ENCODE measurements around the gene TEX53.

The TEX53 gene

DNA sequence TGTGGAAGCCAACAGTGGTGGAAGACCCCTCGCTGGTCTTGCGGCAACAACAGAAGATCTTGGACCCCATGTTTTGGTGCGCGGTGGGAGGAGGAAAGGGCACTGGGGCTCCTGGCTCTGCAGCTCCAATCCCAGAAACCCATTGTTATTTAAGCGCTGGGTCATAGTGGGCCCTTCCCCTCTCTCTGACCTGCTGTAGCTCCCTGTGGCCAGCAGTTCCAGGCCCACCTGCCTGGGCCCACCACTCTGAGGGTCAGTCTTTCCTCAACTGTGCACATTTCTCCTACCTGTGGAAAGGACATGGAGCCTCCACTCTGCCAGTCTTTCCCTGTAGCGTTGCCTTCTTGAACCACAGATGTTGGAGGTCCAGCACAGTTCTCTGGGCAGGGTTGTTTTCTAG lies at the start of gene TEX53:
TSS of gene TEX53 (minus strand) at position 101 of the 400 bp plus-strand sequence. CDS start at position 70, 31 bp downstream.
- Histone ChIP-seq H3K36me3 (ENCODE audit: control insufficient read depth, insufficient read depth, low read length) (no peaks in the 10 kb centered on the region), H3K4me3 (ENCODE audit: low read depth, low read length) (no peak within 1 kb of the TSS), H3K4me1 (ENCODE audit: control insufficient read depth, insufficient read depth, low read length) (peaks cover 4% of the 10 kb centered on the region), H3K9ac (ENCODE audit: low read depth, low read length) (no peak within 1 kb of the TSS), H3K9me3 (ENCODE audit: control insufficient read depth, insufficient read depth, low read length) (no peaks in the 10 kb centered on the region), H3K27me3 (ENCODE audit: control insufficient read depth, insufficient read depth, low read length) (no peaks in the 10 kb centered on the region)

- Histone ChIP-seq H3K9ac (ENCODE audit: low read depth, low read length) (no peak overlapping the region), H3K9me3 (ENCODE audit: control insufficient read depth, insufficient read depth, low read length) (no peaks in the 10 kb centered on the region), H3K4me1 (ENCODE audit: control insufficient read depth, insufficient read depth, low read length) (no peaks in the 10 kb centered on the region), H3K4me3 (ENCODE audit: low read depth, low read length) (no peak overlapping the region), H3K36me3 (ENCODE audit: control insufficient read depth, insufficient read depth, low read length) (no peaks in the 10 kb centered on the region), H3K27me3 (ENCODE audit: control insufficient read depth, insufficient read depth, low read length) (no peaks in the 10 kb centered on the region)
Measured at GRCh38 chr9:114706711-114707110, 49.1 kb upstream of the TEX53 start.

GRCh38 chr9:114701988-114702387 lies 44.4 kb upstream of the TEX53 start:
- Histone ChIP-seq H3K27me3 (ENCODE audit: control insufficient read depth, insufficient read depth, low read length) (peaks cover 2% of the 10 kb centered on the region), H3K36me3 (ENCODE audit: control insufficient read depth, insufficient read depth, low read length) (no peaks in the 10 kb centered on the region), H3K9ac (ENCODE audit: low read depth, low read length) (no peak overlapping the region), H3K9me3 (ENCODE audit: control insufficient read depth, insufficient read depth, low read length) (no peaks in the 10 kb centered on the region), H3K4me3 (ENCODE audit: low read depth, low read length) (no peak overlapping the region), H3K4me1 (ENCODE audit: control insufficient read depth, insufficient read depth, low read length) (no peaks in the 10 kb centered on the region)

- Histone ChIP-seq H3K4me1 (ENCODE audit: control insufficient read depth, insufficient read depth, low read length) (no peaks in the 10 kb centered on the region), H3K27me3 (ENCODE audit: control insufficient read depth, insufficient read depth, low read length) (peaks cover 2% of the 10 kb centered on the region), H3K36me3 (ENCODE audit: control insufficient read depth, insufficient read depth, low read length) (no peaks in the 10 kb centered on the region), H3K4me3 (ENCODE audit: low read depth, low read length) (no peak overlapping the region), H3K9me3 (ENCODE audit: control insufficient read depth, insufficient read depth, low read length) (no peaks in the 10 kb centered on the region), H3K9ac (ENCODE audit: low read depth, low read length) (no peak overlapping the region)
Measured at GRCh38 chr9:114697951-114698351, 40.3 kb upstream of the TEX53 start.

DNA sequence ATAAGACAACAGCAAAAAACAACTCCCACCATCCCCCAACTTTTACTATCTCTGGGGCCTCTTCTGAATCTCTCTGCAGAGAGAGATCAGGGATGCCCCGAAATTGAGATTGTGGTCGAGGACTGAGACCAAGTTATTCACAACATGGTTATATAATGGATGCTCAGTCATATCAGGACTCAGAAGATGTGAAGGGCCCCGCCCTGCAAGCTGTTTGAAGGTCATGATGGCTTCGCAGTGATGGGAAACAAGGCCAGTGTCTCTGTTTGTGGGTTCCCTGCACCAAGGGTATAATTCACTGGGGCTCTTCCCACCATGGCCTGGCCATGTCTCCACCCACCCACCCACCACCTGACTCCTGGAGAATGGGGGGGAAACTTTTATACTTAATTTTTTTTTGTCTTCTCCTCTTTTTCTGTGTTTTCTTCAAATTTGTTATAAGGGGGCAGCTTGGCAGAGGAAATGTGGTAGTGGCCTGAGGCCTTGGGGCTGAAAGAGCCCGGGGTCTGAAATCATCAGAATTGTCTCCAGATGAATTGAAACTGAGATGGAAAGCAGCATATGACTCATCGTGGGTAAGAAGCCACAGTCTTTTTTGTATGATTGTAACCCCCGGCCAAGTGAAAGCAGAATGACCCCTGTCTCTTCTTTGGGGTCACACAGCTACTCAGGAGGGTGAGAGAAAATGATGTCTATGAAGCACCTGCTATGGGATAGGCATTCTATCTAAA lies 39.4 kb upstream of the TEX53 start:
- no peak overlapping the region for H3K4me3 ChIP-seq (ENCODE audit: low read depth, low read length)
- H3K36me3 ChIP-seq (ENCODE audit: control insufficient read depth, insufficient read depth, low read length) = no peaks in the 10 kb centered on the region
- no peaks in the 10 kb centered on the region for H3K9me3 ChIP-seq (ENCODE audit: control insufficient read depth, insufficient read depth, low read length)
- H3K9ac ChIP-seq (ENCODE audit: low read depth, low read length) = no peak overlapping the region
- H3K27me3 ChIP-seq (ENCODE audit: control insufficient read depth, insufficient read depth, low read length) = peaks cover 2% of the 10 kb centered on the region
- no peaks in the 10 kb centered on the region for H3K4me1 ChIP-seq (ENCODE audit: control insufficient read depth, insufficient read depth, low read length)

DNA sequence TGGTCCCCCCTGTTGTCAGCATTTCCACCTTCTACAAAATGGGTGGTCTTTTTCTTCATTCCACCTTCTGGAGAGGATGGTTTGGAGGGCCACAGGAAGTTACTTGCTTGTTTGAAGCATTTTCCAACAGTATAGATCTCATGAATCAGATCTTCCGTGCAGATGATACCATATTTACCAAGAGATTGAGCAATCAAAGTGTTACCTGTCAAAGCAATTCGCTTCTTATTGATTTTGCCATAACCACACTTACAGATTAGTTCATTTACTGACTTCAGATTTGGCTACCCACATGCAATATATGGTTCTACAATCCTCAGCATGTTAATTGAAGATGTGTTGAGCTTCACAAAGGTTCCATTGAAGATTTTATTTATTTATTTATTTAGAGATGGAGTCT lies 38.3 kb upstream of the TEX53 start:
- no peak overlapping the region for H3K4me3 ChIP-seq (ENCODE audit: low read depth, low read length)
- H3K36me3 ChIP-seq (ENCODE audit: control insufficient read depth, insufficient read depth, low read length) = no peaks in the 10 kb centered on the region
- H3K4me1 ChIP-seq (ENCODE audit: control insufficient read depth, insufficient read depth, low read length) = no peaks in the 10 kb centered on the region
- H3K27me3 ChIP-seq (ENCODE audit: control insufficient read depth, insufficient read depth, low read length) = no peaks in the 10 kb centered on the region
- H3K9me3 ChIP-seq (ENCODE audit: control insufficient read depth, insufficient read depth, low read length) = no peaks in the 10 kb centered on the region
- no peak overlapping the region for H3K9ac ChIP-seq (ENCODE audit: low read depth, low read length)

DNA sequence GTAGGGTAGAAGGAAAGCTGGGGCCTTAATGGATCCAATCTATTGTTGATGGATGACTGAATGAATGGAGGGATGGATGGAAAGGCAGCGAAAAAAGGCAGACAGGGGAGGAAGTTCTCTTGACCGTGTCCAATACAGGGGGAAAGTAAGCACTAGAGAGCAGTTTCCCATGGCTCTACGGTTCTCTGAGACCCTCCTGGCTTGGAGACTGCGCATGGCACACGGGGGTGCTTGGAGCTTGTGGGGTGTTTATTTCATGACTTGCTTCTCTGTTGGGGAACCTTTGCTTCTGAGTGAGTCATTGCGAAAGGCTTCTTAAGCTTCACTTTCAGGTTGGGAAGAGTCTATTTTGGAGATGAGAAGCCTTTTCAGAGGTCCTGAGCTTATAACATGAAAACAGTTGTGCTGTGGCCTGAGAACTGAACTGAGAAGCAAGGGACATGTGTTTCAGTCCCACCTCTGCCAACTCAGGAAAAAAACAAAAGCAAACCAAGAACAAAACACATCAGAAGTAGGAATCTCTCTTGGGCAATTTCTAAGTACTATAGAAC lies 37.2 kb upstream of the TEX53 start:
- Histone ChIP-seq H3K9ac (ENCODE audit: low read depth, low read length) (no peak overlapping the region), H3K36me3 (ENCODE audit: control insufficient read depth, insufficient read depth, low read length) (no peaks in the 10 kb centered on the region), H3K27me3 (ENCODE audit: control insufficient read depth, insufficient read depth, low read length) (no peaks in the 10 kb centered on the region), H3K9me3 (ENCODE audit: control insufficient read depth, insufficient read depth, low read length) (no peaks in the 10 kb centered on the region), H3K4me3 (ENCODE audit: low read depth, low read length) (no peak overlapping the region), H3K4me1 (ENCODE audit: control insufficient read depth, insufficient read depth, low read length) (peaks cover under 1% of the 10 kb centered on the region)

DNA sequence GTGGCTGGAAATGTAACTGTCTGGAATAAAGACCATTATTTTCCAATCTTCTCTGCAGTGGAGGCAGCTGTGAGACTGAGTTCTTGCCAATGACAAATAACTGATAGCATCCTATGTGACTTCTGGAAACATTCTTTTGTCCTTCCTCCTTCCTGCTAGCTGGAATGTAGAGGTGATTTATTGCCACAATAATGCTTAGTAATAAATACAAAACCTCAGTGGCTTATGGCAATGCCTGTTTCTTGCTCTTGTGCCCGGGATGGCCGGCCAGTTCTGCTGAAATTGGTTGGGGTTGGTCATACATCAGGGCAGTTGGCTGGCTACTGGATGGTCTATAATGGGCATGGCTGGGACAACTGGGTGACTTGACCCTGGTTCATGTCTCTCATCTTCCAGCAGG lies 36.5 kb upstream of the TEX53 start:
- Histone ChIP-seq H3K4me3 (ENCODE audit: low read depth, low read length) (no peak overlapping the region), H3K4me1 (ENCODE audit: control insufficient read depth, insufficient read depth, low read length) (peaks cover 2% of the 10 kb centered on the region), H3K36me3 (ENCODE audit: control insufficient read depth, insufficient read depth, low read length) (no peaks in the 10 kb centered on the region), H3K9ac (ENCODE audit: low read depth, low read length) (no peak overlapping the region), H3K27me3 (ENCODE audit: control insufficient read depth, insufficient read depth, low read length) (no peaks in the 10 kb centered on the region), H3K9me3 (ENCODE audit: control insufficient read depth, insufficient read depth, low read length) (no peaks in the 10 kb centered on the region)

DNA sequence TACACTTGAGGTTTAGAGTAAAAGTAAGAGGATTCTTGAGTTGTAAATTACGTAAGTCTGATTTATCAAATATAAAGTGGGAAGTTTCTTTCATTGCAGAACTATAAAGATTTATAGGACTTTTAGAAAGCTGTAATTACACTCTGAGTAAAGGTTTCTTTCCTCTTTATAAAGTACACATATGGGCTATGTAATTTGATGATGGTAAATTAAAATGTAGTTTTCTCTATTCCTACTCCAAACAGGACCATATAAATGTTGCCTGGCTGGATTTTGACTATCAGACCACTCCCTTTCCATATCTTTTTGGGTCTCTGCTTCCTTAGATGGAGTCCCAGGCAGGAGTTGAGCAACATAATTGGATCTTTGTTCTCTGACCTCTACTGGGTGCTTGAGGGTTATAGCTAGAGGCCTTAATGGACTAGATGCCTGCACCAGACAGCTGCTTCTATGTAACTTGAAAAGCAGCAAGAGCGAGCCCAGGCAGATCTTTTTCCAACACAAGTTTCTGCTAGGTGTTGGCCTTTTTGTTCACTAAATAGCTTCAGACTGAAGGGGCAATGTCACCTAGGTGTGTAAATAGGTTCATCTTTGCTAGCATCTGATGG lies 35.7 kb upstream of the TEX53 start:
- no peaks in the 10 kb centered on the region for H3K9me3 ChIP-seq (ENCODE audit: control insufficient read depth, insufficient read depth, low read length)
- H3K36me3 ChIP-seq (ENCODE audit: control insufficient read depth, insufficient read depth, low read length) = no peaks in the 10 kb centered on the region
- peaks cover 2% of the 10 kb centered on the region for H3K4me1 ChIP-seq (ENCODE audit: control insufficient read depth, insufficient read depth, low read length)
- H3K27me3 ChIP-seq (ENCODE audit: control insufficient read depth, insufficient read depth, low read length) = no peaks in the 10 kb centered on the region
- no peak overlapping the region for H3K9ac ChIP-seq (ENCODE audit: low read depth, low read length)
- H3K4me3 ChIP-seq (ENCODE audit: low read depth, low read length) = no peak overlapping the region

DNA sequence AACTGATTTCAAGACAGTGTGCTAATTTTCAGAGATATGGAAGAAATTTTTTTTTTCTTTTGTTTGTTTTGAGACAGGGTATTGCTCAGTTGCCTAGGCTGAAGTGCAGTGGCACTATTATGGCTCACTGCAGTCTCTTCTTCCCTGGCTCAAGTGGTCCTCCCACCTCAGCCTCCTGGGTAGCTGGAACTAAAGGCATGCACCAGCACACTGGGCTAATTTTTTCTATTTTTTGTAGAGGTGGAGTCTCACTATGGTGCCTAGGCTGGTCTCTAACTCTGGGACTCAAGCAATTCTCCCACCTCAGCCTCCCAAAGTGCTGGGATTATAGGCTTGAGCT lies 34.3 kb upstream of the TEX53 start:
- no peaks in the 10 kb centered on the region for H3K27me3 ChIP-seq (ENCODE audit: control insufficient read depth, insufficient read depth, low read length)
- no peaks in the 10 kb centered on the region for H3K9me3 ChIP-seq (ENCODE audit: control insufficient read depth, insufficient read depth, low read length)
- H3K9ac ChIP-seq (ENCODE audit: low read depth, low read length) = no peak overlapping the region
- H3K36me3 ChIP-seq (ENCODE audit: control insufficient read depth, insufficient read depth, low read length) = no peaks in the 10 kb centered on the region
- H3K4me3 ChIP-seq (ENCODE audit: low read depth, low read length) = no peak overlapping the region
- peaks cover 2% of the 10 kb centered on the region for H3K4me1 ChIP-seq (ENCODE audit: control insufficient read depth, insufficient read depth, low read length)

- Histone ChIP-seq H3K4me1 (ENCODE audit: control insufficient read depth, insufficient read depth, low read length) (peaks cover 2% of the 10 kb centered on the region), H3K4me3 (ENCODE audit: low read depth, low read length) (no peak overlapping the region), H3K9me3 (ENCODE audit: control insufficient read depth, insufficient read depth, low read length) (no peaks in the 10 kb centered on the region), H3K9ac (ENCODE audit: low read depth, low read length) (no peak overlapping the region), H3K36me3 (ENCODE audit: control insufficient read depth, insufficient read depth, low read length) (no peaks in the 10 kb centered on the region), H3K27me3 (ENCODE audit: control insufficient read depth, insufficient read depth, low read length) (no peaks in the 10 kb centered on the region)
Measured at GRCh38 chr9:114691046-114691955, 33.7 kb upstream of the TEX53 start.

Measured in iPS-15b (cell line).